ENCODE results near the gene PNO1.
"Not testable (repeated sequence)": the region's sequence is repeated elsewhere in the genome, so short reads cannot be mapped to it uniquely, and the experiment has no call there.

The PNO1 gene

GRCh38 chr2:68157402-68158133 is at the start of gene PNO1:
PNO1 (plus strand) TSS chr2:68157888; CDS start chr2:68157935, 47 bp downstream.
- peaks cover 34% of the 10 kb centered on the region for H3K36me3 Mint-ChIP-seq (ENCODE audit: low read depth)
- peak within 1 kb of the TSS; percentile 100 for H3K27ac Mint-ChIP-seq
- no peaks in the 10 kb centered on the region for H3K9me3 Mint-ChIP-seq
- H3K4me1 Mint-ChIP-seq (ENCODE audit: low read depth) = peaks cover 64% of the 10 kb centered on the region
- H3K27me3 Mint-ChIP-seq = no peaks in the 10 kb centered on the region
- peak within 1 kb of the TSS; percentile 97 for H3K4me3 Mint-ChIP-seq

GRCh38 chr2:68108120-68108519 is 49.6 kb upstream of the PNO1 start:
- no peaks in the 10 kb centered on the region for H3K27me3 Mint-ChIP-seq
- H3K36me3 Mint-ChIP-seq (ENCODE audit: low read depth) = no peaks in the 10 kb centered on the region
- H3K4me3 Mint-ChIP-seq = no peak overlapping the region
- H3K9me3 Mint-ChIP-seq = peaks cover 15% of the 10 kb centered on the region
- no peak overlapping the region for H3K27ac Mint-ChIP-seq
- no peaks in the 10 kb centered on the region for H3K4me1 Mint-ChIP-seq (ENCODE audit: low read depth)

- H3K4me3 Mint-ChIP-seq = no peak overlapping the region
- no peak overlapping the region for H3K27ac Mint-ChIP-seq
- H3K27me3 Mint-ChIP-seq = no peaks in the 10 kb centered on the region
These were observed 47.6 kb upstream of the PNO1 start for GRCh38 chr2:68110102-68110501.

GRCh38 chr2:68115965-68116364 is 41.7 kb upstream of the PNO1 start:
- Mint-ChIP-seq H3K4me3 (no peak overlapping the region), H3K27ac (no peak overlapping the region), H3K36me3 (ENCODE audit: low read depth) (no peaks in the 10 kb centered on the region), H3K27me3 (no peaks in the 10 kb centered on the region), H3K9me3 (no peaks in the 10 kb centered on the region), H3K4me1 (ENCODE audit: low read depth) (no peaks in the 10 kb centered on the region)

More at GRCh38 chr2:68110102-68110501, 47.6 kb upstream of the PNO1 start:
- Mint-ChIP-seq H3K36me3 (ENCODE audit: low read depth) (no peaks in the 10 kb centered on the region), H3K4me1 (ENCODE audit: low read depth) (no peaks in the 10 kb centered on the region), H3K9me3 (peaks cover 10% of the 10 kb centered on the region)

- H3K27ac Mint-ChIP-seq; H3K36me3 Mint-ChIP-seq (ENCODE audit: low read depth); H3K27me3 Mint-ChIP-seq; H3K4me3 Mint-ChIP-seq; H3K9me3 Mint-ChIP-seq: not testable (repeated sequence)
- H3K4me1 Mint-ChIP-seq (ENCODE audit: low read depth) = peaks cover 11% of the 10 kb centered on the region
These were observed 39.8 kb upstream of the PNO1 start for GRCh38 chr2:68117922-68118321.

GRCh38 chr2:68118816-68119215 is 38.9 kb upstream of the PNO1 start:
- H3K4me3 Mint-ChIP-seq = no peak overlapping the region
- no peaks in the 10 kb centered on the region for H3K36me3 Mint-ChIP-seq (ENCODE audit: low read depth)
- no peak overlapping the region for H3K27ac Mint-ChIP-seq
- no peaks in the 10 kb centered on the region for H3K27me3 Mint-ChIP-seq
- H3K4me1 Mint-ChIP-seq (ENCODE audit: low read depth) = peaks cover 11% of the 10 kb centered on the region
- no peaks in the 10 kb centered on the region for H3K9me3 Mint-ChIP-seq

- no peaks in the 10 kb centered on the region for H3K9me3 Mint-ChIP-seq
- no peak overlapping the region for H3K27ac Mint-ChIP-seq
- H3K36me3 Mint-ChIP-seq (ENCODE audit: low read depth) = no peaks in the 10 kb centered on the region
These were observed 38.2 kb upstream of the PNO1 start for GRCh38 chr2:68119504-68119903.

GRCh38 chr2:68121873-68122679 is 35.6 kb upstream of the PNO1 start:
- no peak overlapping the region for H3K27ac Mint-ChIP-seq

More at GRCh38 chr2:68119504-68119903, 38.2 kb upstream of the PNO1 start:
- no peak overlapping the region for H3K4me3 Mint-ChIP-seq
- H3K27me3 Mint-ChIP-seq = no peaks in the 10 kb centered on the region
- peaks cover 11% of the 10 kb centered on the region for H3K4me1 Mint-ChIP-seq (ENCODE audit: low read depth)

GRCh38 chr2:68122680-68122964 is 35.1 kb upstream of the PNO1 start:
- H3K9me3 Mint-ChIP-seq = no peaks in the 10 kb centered on the region
- H3K36me3 Mint-ChIP-seq (ENCODE audit: low read depth) = no peaks in the 10 kb centered on the region
- H3K4me1 Mint-ChIP-seq (ENCODE audit: low read depth) = peaks cover 11% of the 10 kb centered on the region
- H3K4me3 Mint-ChIP-seq = no peak overlapping the region
- no peaks in the 10 kb centered on the region for H3K27me3 Mint-ChIP-seq
- H3K27ac Mint-ChIP-seq = no peak overlapping the region

More at GRCh38 chr2:68121873-68122679, 35.6 kb upstream of the PNO1 start:
- H3K36me3 Mint-ChIP-seq (ENCODE audit: low read depth) = no peaks in the 10 kb centered on the region
- H3K27me3 Mint-ChIP-seq = no peaks in the 10 kb centered on the region
- no peak overlapping the region for H3K4me3 Mint-ChIP-seq
- H3K9me3 Mint-ChIP-seq = no peaks in the 10 kb centered on the region
- H3K4me1 Mint-ChIP-seq (ENCODE audit: low read depth) = peaks cover 11% of the 10 kb centered on the region

GRCh38 chr2:68124321-68124720 is 33.4 kb upstream of the PNO1 start:
- Mint-ChIP-seq H3K9me3 (no peaks in the 10 kb centered on the region), H3K36me3 (ENCODE audit: low read depth) (peaks cover 1% of the 10 kb centered on the region), H3K4me1 (ENCODE audit: low read depth) (peaks cover 15% of the 10 kb centered on the region), H3K4me3 (no peak overlapping the region), H3K27ac (no peak overlapping the region), H3K27me3 (no peaks in the 10 kb centered on the region)

- peaks cover 15% of the 10 kb centered on the region for H3K4me1 Mint-ChIP-seq (ENCODE audit: low read depth)
- no peaks in the 10 kb centered on the region for H3K9me3 Mint-ChIP-seq
- no peak overlapping the region for H3K27ac Mint-ChIP-seq
- H3K4me3 Mint-ChIP-seq = no peak overlapping the region
- no peaks in the 10 kb centered on the region for H3K27me3 Mint-ChIP-seq
- H3K36me3 Mint-ChIP-seq (ENCODE audit: low read depth) = peaks cover 12% of the 10 kb centered on the region
These were observed 31.9 kb upstream of the PNO1 start for GRCh38 chr2:68125821-68126220.

- Mint-ChIP-seq H3K9me3 (no peaks in the 10 kb centered on the region), H3K27ac (no peak overlapping the region), H3K4me3 (no peak overlapping the region), H3K27me3 (no peaks in the 10 kb centered on the region), H3K4me1 (ENCODE audit: low read depth) (peaks cover 12% of the 10 kb centered on the region), H3K36me3 (ENCODE audit: low read depth) (peaks cover 12% of the 10 kb centered on the region)
These were observed 31.1 kb upstream of the PNO1 start for GRCh38 chr2:68126561-68126960.

GRCh38 chr2:68127358-68128242 is 30.1 kb upstream of the PNO1 start:
- Mint-ChIP-seq H3K4me3 (no peak overlapping the region), H3K4me1 (ENCODE audit: low read depth) (peaks cover 4% of the 10 kb centered on the region), H3K36me3 (ENCODE audit: low read depth) (peaks cover 16% of the 10 kb centered on the region), H3K27me3 (no peaks in the 10 kb centered on the region), H3K9me3 (no peaks in the 10 kb centered on the region), H3K27ac (no peak overlapping the region)

GRCh38 chr2:68134120-68134519 is 23.6 kb upstream of the PNO1 start:
- Mint-ChIP-seq H3K27me3 (no peaks in the 10 kb centered on the region), H3K4me3 (no peak overlapping the region), H3K4me1 (ENCODE audit: low read depth) (peaks cover 3% of the 10 kb centered on the region), H3K27ac (no peak overlapping the region), H3K9me3 (no peaks in the 10 kb centered on the region), H3K36me3 (ENCODE audit: low read depth) (peaks cover 46% of the 10 kb centered on the region)

GRCh38 chr2:68134554-68134953 is 23.1 kb upstream of the PNO1 start:
- H3K4me3 Mint-ChIP-seq = no peak overlapping the region
- H3K27ac Mint-ChIP-seq = no peak overlapping the region
- peaks cover 3% of the 10 kb centered on the region for H3K4me1 Mint-ChIP-seq (ENCODE audit: low read depth)
- no peaks in the 10 kb centered on the region for H3K9me3 Mint-ChIP-seq
- H3K27me3 Mint-ChIP-seq = no peaks in the 10 kb centered on the region
- H3K36me3 Mint-ChIP-seq (ENCODE audit: low read depth) = peaks cover 42% of the 10 kb centered on the region

Data from stimulated activated naive CD8-positive, alpha-beta T cell treated with anti-CD3 and anti-CD28 coated beads, Interleukin-15, Interleukin-2, amounts not matched to agents 100 ng/mL and 50 ng/mL, for 24 hours (primary cell).